Measurements from ENCODE around the gene SOWAHB.

DNA sequence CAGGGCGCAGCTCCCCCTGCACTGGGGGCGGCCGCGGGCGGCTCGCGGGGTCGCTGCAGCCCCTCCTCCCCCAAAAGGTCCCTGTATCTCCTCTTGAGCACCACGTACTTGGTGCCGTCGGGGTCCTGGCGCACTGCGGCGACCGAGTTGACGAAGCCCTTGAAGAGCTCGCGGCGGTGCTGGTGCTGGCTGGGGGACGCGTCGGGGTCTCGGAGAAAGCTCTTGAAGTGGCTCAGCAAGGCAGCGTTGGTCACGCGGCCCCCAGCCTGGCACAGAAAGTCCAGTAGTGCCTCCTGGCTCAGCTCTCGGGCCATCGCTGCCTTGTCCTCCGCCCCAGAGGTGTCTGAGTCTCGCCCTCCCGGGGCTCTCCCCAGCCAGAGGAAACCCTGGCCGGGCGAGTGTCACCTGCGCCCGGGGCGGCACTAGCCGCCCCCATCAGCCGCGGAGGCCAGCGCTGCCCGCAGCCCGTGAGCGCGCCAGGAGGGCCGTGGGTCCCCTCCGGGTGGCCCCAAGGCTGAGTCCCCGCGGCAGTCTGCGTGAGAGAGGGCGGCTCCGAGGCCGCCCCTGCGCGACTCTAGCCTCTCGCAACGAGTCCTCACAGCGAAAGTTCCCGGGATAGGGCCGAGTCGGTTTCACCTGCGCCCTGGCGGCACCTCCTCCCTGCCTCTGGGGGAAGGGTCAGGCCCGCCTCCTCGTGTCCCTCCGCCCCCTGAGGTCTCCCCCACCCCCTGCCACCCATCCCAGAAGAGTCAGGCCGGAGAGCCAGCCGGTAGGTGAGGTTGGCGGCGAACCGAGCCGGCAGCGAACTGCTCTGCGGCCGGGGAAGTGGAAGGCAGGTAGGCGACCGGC is at the start of gene SOWAHB:
- TF ChIP-seq POLR2A (IDR thresholded peaks at IDR 0.05; ENCODE audit: low read depth, low read length) (no peak), POLR2AphosphoS5 (IDR thresholded peaks at IDR 0.05; ENCODE audit: low read depth, low read length) (no peak), TAF1 (IDR thresholded peaks at IDR 0.05; ENCODE audit: low read depth, low read length) (no peak), POU2F2 (IDR thresholded peaks at IDR 0.05; ENCODE audit: low read depth, low read length) (no peak)
